BLaER1 treated with 17β-estradiol and CSF1 and Interleukin-3, amounts not matched to agents 10 nM and 100 nM (cell line): Measurements from ENCODE around the gene FOXJ3.

Source experiments
- H3K27ac ChIP-seq, 11 experiments: shearing (Covaris generic); formaldehyde crosslinking; 2 replicates each; pipeline ENCODE4 v1.8.1; 2022
- H3K27me3 ChIP-seq, 11 experiments: shearing (Covaris generic); formaldehyde crosslinking; 2 replicates each; pipeline ENCODE4 v1.8.1; 2022
- H3K36me3 ChIP-seq, 11 experiments: shearing (Covaris generic); formaldehyde crosslinking; 2 replicates each; pipeline ENCODE4 v1.8.1; 2022
- H3K4me1 ChIP-seq, 10 experiments: shearing (Covaris generic); formaldehyde crosslinking; 2 replicates each; pipeline ENCODE4 v1.8.1; 2022
- H3K4me2 ChIP-seq, 11 experiments: shearing (Covaris generic); formaldehyde crosslinking; 2 replicates each; pipeline ENCODE4 v1.8.1; 2022
- H3K4me3 ChIP-seq, 10 experiments: shearing (Covaris generic); formaldehyde crosslinking; 2 replicates each; pipeline ENCODE4 v1.8.1; 2022
- H3K9ac ChIP-seq, 11 experiments: shearing (Covaris generic); formaldehyde crosslinking; 2 replicates each; pipeline ENCODE4 v1.8.1; 2022
- H3K9me3 ChIP-seq, 11 experiments: shearing (Covaris generic); formaldehyde crosslinking; replicated peaks in 1 of 11; 2 replicates each; pipeline ENCODE4 v1.8.1; 2022
- H4K20me1 ChIP-seq, 11 experiments: shearing (Covaris generic); formaldehyde crosslinking; 2 replicates each; pipeline ENCODE4 v1.8.1; 2022
- Cebpa-rat ChIP-seq, 11 experiments: shearing (Covaris generic); IDR thresholded peaks; 2 replicates each; pipeline ENCODE4 v1.8.1; 2022

Gene FOXJ3

DNA sequence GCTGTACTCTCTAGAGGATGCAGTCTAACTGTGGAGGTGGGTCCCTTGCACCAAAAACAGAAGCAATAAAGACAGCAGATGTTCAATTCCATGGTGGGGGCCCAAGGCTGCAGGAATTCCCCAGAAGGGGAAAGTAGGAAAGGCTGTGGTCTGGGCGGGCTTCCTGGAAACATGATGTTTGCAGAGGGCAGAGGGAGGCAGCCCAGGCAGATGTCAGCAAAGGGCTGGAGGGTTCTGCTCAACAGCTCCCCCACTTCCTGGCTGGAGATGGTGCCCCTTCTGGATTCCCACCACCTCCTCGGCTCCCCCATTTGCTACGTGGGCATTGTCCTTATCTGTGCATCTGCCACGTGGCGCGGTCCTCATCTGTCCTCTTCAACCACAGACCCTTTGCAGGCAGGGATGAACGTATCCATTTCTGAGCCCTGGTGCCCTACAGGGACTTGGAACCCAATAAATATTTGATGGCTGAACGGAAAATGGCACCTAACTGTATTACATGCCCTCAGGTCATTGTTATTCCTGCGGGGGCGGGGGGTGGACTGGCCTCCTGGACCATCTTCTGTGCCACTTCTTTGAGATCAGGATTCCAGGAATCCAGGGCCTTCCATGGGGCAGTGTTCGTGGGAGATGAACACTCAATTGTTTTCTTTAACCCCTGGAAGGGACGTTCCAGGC is 190.2 kb downstream of the FOXJ3 start:
- no peaks in the 10 kb centered on the region for H3K27me3 ChIP-seq
- no peaks in the 10 kb centered on the region for H3K36me3 ChIP-seq
- peak overlapping the region; percentile 62 to 77 (median 65) for H3K4me2 ChIP-seq
- peaks cover 36 to 46% (median 40%) of the 10 kb centered on the region in 10 experiments for H3K4me1 ChIP-seq
- no peaks in the 10 kb centered on the region for H3K9me3 ChIP-seq
- no peak overlapping the region for H3K4me3 ChIP-seq
- no peaks in the 10 kb centered on the region for H4K20me1 ChIP-seq
- no peak overlapping the region for H3K27ac ChIP-seq
- TF ChIP-seq Cebpa-rat (IDR thresholded peaks at IDR 0.05) = no peak
- H3K9ac ChIP-seq = no peak overlapping the region

DNA sequence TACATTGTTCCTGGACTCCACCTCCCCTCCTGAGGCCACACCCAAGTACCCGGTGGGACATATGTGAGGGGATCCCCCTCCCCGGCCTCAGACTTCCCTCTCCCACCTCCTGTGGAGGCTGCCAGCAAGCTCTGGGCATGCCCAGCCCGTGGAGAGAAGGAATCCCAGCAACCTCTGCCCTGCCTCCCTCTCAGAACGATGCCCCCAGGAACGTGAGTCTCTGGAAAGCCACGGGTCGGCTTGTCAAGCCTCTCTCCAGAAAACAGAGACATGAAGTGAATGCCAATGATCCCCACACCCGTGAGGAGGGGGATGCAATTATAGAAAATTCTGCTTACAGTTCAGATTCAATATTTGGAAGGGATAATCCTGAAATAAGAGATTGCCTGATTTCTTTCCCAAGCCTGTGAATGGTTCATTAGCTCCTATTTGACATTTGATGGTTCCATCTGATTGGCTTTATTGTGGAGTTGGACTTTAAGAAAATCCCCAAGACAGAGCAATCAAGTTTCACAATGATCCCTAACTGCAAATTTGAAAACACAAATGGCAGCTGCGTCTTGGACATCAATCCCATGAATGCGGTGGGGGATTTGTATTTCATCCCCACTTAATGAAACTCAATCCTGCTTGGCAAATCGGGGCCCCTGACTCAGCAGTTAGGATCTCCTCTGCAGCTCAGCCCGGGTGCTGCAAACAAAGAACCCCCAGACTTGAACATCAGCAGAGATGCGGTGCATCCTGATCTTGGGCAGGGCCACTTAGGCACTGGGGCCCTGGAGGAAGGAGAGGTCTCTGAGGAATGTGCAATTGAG is 190.9 kb downstream of the FOXJ3 start:
- Histone ChIP-seq H3K4me2 (peak overlapping the region; percentile 62 to 77 (median 65); a peak in 21 of 22 replicates), H3K27me3 (no peaks in the 10 kb centered on the region), H3K27ac (no peak overlapping the region), H3K9me3 (no peaks in the 10 kb centered on the region), H3K9ac (no peak overlapping the region), H3K4me1 (peaks cover 36 to 42% (median 39%) of the 10 kb centered on the region in 10 experiments), H3K4me3 (no peak overlapping the region), H3K36me3 (no peaks in the 10 kb centered on the region), H4K20me1 (no peaks in the 10 kb centered on the region)
- no peak for TF ChIP-seq Cebpa-rat (IDR thresholded peaks at IDR 0.05)

DNA sequence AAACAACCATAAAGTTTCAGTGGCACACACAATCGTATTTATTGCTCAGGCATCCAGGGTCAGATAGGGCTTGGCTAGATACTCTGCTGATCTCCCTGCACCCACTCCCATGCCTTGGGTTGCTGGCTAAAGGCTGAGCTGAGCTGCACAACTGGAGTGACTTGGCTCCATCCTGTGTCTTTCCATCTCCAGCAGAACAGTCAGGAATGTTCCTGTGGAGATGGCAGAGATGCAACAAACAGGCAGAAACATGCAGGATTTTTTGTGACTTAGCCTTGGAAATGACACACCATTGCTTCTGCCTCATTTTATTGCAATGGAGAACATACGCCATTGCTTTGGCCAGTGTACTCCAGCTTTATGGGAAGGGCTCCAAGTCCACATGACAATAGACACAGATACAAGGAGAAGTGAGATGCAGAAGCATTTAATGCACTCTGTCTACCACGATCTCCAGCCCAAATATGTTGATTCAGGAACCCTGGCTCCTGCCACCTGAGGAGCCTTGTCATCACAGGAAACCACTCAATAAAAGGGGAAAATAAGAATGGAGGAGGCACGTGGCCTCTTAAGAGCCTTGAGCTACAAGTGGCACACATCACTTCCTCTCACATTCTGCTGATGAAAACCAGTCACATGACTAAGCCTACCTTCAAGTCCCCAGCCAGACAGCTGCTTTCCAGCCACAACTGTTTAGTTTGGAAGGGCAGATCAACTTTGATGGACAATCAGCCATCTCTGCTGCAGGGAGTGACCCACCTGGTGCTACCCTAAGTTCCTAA is 191.9 kb downstream of the FOXJ3 start:
- no peaks in the 10 kb centered on the region for H3K36me3 ChIP-seq
- H3K9me3 ChIP-seq = no peaks in the 10 kb centered on the region; a peak in 1 of 22 replicates
- no peaks in the 10 kb centered on the region for H3K27me3 ChIP-seq
- no peak overlapping the region for H3K9ac ChIP-seq
- H3K4me2 ChIP-seq = peak overlapping the region; percentile 7 to 72 (median 36); a peak in 17 of 22 replicates
- H3K4me1 ChIP-seq = peaks cover 37 to 47% (median 40%) of the 10 kb centered on the region in 10 experiments
- H3K27ac ChIP-seq = no peak overlapping the region
- TF ChIP-seq Cebpa-rat (IDR thresholded peaks at IDR 0.05) = no peak
- no peak overlapping the region for H3K4me3 ChIP-seq
- H4K20me1 ChIP-seq = no peaks in the 10 kb centered on the region

DNA sequence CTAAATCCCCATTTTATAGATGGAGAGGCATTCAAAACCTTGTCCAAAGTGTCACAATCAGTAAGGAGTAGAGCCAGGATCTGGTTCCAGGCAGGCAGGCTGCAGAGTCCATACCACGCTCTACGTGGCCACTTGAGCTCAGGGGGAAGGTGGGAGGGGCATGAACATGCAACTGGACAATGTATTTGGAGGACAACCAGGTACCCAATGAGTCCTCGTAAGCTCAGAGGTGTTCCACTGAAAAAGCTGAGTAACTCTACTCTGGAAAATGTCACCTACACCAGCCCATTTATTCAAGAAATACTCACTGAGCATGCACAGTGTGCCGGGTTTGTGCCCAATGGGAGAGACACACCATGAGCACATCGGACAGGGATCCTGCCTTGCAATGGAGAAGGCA is 193.1 kb downstream of the FOXJ3 start:
- Histone ChIP-seq H3K4me3 (no peak overlapping the region), H3K36me3 (no peaks in the 10 kb centered on the region), H4K20me1 (no peaks in the 10 kb centered on the region), H3K4me1 (peaks cover 38 to 53% (median 50%) of the 10 kb centered on the region in 10 experiments), H3K9me3 (no peaks in the 10 kb centered on the region; a peak in 1 of 22 replicates), H3K27ac (no peak overlapping the region), H3K4me2 (no peak overlapping the region), H3K27me3 (no peaks in the 10 kb centered on the region), H3K9ac (no peak overlapping the region)
- no peak for TF ChIP-seq Cebpa-rat (IDR thresholded peaks at IDR 0.05)

DNA sequence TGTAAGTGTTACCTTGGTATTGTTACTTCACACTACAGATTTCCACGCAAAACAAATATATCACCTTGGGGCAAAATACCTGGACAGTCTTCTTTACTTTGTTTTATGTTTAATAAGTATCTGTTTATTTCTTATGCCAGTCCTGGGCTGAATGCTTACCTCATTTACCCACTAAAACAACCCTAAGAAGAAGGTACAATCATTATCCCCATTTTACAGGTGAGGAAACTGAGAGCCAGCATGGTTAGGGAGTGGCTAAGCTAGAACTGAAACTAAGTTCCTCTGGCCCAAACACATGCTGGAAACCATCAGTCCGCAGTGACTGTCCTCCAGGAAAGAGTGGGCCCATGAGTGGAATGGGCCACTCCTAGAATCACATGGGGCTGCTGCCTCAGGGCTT is 194.8 kb downstream of the FOXJ3 start:
- H4K20me1 ChIP-seq = no peaks in the 10 kb centered on the region
- H3K36me3 ChIP-seq = no peaks in the 10 kb centered on the region
- H3K4me2 ChIP-seq = no peak overlapping the region
- no peaks in the 10 kb centered on the region; a peak in 1 of 22 replicates for H3K9me3 ChIP-seq
- no peak overlapping the region for H3K4me3 ChIP-seq
- H3K4me1 ChIP-seq = peaks cover 30 to 49% (median 41%) of the 10 kb centered on the region in 10 experiments
- H3K27me3 ChIP-seq = no peaks in the 10 kb centered on the region
- no peak for TF ChIP-seq Cebpa-rat (IDR thresholded peaks at IDR 0.05)
- no peak overlapping the region for H3K27ac ChIP-seq
- no peak overlapping the region for H3K9ac ChIP-seq

DNA sequence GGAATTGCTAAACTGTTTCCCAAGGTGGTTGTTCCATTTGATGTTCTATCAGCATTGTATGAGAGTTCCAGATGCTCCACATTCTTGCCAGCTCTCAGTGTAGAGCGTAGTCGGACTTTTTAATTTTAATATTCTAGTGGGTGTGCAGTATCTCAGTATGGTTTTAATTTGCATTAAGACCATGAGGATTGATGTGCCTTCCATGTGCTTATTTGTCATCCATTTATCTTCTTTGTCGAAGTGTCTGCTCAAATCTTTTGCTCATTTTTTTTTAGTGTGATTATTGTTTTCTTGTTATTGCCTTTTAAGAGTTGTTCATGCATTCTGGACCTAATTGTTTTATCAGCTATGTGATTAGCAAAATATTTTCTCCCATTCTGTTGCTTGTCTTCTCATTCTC is 195.6 kb downstream of the FOXJ3 start:
- H3K27ac ChIP-seq = no peak overlapping the region
- H4K20me1 ChIP-seq = no peaks in the 10 kb centered on the region
- no peaks in the 10 kb centered on the region for H3K27me3 ChIP-seq
- no peak overlapping the region for H3K9ac ChIP-seq
- peaks cover 23 to 47% (median 34%) of the 10 kb centered on the region in 10 experiments for H3K4me1 ChIP-seq
- H3K4me2 ChIP-seq = no peak overlapping the region
- no peak overlapping the region for H3K4me3 ChIP-seq
- H3K9me3 ChIP-seq = no peaks in the 10 kb centered on the region; a peak in 1 of 22 replicates
- no peak for TF ChIP-seq Cebpa-rat (IDR thresholded peaks at IDR 0.05)
- no peaks in the 10 kb centered on the region for H3K36me3 ChIP-seq

DNA sequence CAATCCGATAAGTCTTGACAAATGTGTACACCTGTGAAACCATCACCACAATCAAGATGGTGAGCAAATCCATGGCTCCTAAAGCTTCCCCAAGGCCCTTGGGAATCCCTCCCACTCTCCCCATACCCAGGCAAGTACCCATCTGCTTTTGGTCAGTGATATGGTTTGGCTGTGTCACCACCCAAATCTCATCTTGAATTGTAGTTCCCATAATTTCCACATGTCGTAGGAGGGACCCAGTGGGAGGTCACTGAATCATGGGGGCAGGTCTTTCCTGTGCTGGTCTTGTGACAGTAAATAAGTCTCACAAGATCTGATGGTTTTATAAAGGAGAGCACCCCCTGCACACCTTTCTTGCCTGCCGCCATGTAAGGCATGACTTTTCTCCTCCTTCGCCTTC is 196.4 kb downstream of the FOXJ3 start:
- H3K27me3 ChIP-seq = no peaks in the 10 kb centered on the region

DNA sequence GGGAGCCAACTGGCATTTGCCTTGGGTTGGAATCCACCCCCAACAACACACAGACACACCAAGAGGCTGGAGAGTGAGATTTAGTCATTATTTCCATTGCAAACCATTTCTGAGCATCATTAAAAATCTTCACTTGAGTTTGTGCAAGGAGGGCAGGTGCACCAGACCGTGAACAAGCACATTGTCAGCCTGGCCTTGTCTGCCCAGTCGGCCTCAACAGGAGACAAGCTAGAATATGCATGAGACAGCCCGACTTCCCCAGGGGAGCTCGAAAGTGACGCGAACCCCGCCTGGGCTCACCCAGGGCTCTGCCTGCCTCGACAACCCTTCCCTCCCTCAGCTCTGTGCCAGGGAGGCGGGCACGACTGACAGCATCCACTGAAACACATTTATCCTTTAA is 197.3 kb downstream of the FOXJ3 start:
- TF ChIP-seq Cebpa-rat (IDR thresholded peaks at IDR 0.05) = no peak
- Histone ChIP-seq H3K27ac (no peak overlapping the region), H3K27me3 (no peaks in the 10 kb centered on the region), H3K9me3 (no peaks in the 10 kb centered on the region; a peak in 1 of 22 replicates), H3K4me2 (peak overlapping the region in 10 of 11 experiments; percentile 9 to 59 (median 26); a peak in 14 of 22 replicates), H3K36me3 (no peaks in the 10 kb centered on the region), H3K4me3 (no peak overlapping the region), H3K4me1 (peaks cover 8 to 33% (median 20%) of the 10 kb centered on the region in 10 experiments; a peak in 19 of 20 replicates), H3K9ac (no peak overlapping the region), H4K20me1 (no peaks in the 10 kb centered on the region)

More for the DNA sequence above, 196.4 kb downstream of the FOXJ3 start:
- Histone ChIP-seq H4K20me1 (no peaks in the 10 kb centered on the region), H3K4me1 (peaks cover 16 to 39% (median 26%) of the 10 kb centered on the region in 10 experiments), H3K27ac (no peak overlapping the region), H3K4me3 (no peak overlapping the region), H3K9ac (no peak overlapping the region), H3K36me3 (no peaks in the 10 kb centered on the region), H3K9me3 (no peaks in the 10 kb centered on the region; a peak in 1 of 22 replicates), H3K4me2 (peak overlapping the region in 5 of 11 experiments; percentile 19 to 59 (median 40); a peak in 2 of 22 replicates)
- TF ChIP-seq Cebpa-rat (IDR thresholded peaks at IDR 0.05) = no peak

DNA sequence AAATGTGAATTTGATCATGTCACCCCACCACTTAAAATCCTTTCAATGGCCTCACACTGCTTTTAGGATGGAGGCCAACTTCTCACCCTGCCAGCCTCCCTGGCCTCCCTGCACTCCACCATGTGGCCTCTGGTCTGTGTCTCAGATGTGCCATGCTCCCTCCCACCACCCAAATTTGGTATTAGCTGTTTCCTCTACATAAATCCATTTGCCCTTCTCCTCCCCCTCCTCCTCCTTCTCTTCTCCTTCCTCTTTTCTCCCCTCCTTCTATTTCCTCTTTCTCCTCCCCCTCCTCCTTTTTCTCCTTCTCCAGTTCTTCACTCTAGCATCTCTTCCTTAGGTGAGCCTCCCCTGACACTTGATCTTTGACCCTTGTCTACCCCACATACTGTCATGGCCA is 198.6 kb downstream of the FOXJ3 start:
- no peaks in the 10 kb centered on the region for H3K27me3 ChIP-seq
- TF ChIP-seq Cebpa-rat (IDR thresholded peaks at IDR 0.05) = no peak
- H3K4me2 ChIP-seq = peak overlapping the region; percentile 10 to 58 (median 39); a peak in 15 of 22 replicates
- peaks cover 8 to 33% (median 20%) of the 10 kb centered on the region in 10 experiments; a peak in 19 of 20 replicates for H3K4me1 ChIP-seq
- H3K9ac ChIP-seq = no peak overlapping the region
- H3K27ac ChIP-seq = no peak overlapping the region
- no peak overlapping the region for H3K4me3 ChIP-seq
- no peaks in the 10 kb centered on the region for H4K20me1 ChIP-seq
- no peaks in the 10 kb centered on the region for H3K36me3 ChIP-seq
- no peaks in the 10 kb centered on the region; a peak in 1 of 22 replicates for H3K9me3 ChIP-seq
